GM23248 (cell line): ENCODE results near the gene DNAJC16.
"Not testable (repeated sequence)": the region's sequence is repeated elsewhere in the genome, so short reads cannot be mapped to it uniquely, and the experiment has no call there.

Experiments used
- EZH2 ChIP-seq: fragments of 200-600 bp; sonication (generic); IDR thresholded peaks from 2 replicates; pipeline ENCODE4 v1.6.1; 2018; ENCODE audit warnings: antibody characterized with exemption, mild to moderate bottlenecking; ENCODE audit not compliant: insufficient read depth, poor library complexity, severe bottlenecking
- EZH2phosphoT487 ChIP-seq: fragments of 200-600 bp; sonication (generic); IDR thresholded peaks from 2 replicates; pipeline ENCODE4 v1.6.1; 2018; ENCODE audit warnings: antibody characterized with exemption, moderate library complexity, mild to moderate bottlenecking, low read depth; ENCODE audit not compliant: insufficient read depth

GRCh38 chr1:15482455-15482854 lies 44.2 kb upstream of the DNAJC16 start:
- not testable (repeated sequence) for TF ChIP-seq EZH2, EZH2phosphoT487
